OCI-LY7 (cell line): ENCODE data around the gene CCDC12. TPM values are rescaled to one million over a fixed set of nuclear protein-coding genes. Genes with fewer than 3 reads are reported as not detected.

Source experiments
- BruUV-seq: library from RNA; stranded (reverse); fragments of 400-500 nt; replicated peaks from 2 replicates; lab custom pipeline; 2021; lab: Mats Ljungman, UMichigan
- CTCF ChIA-PET: fragments of 300-600 bp; sonication (Branson Sonifier 250); formaldehyde crosslinking; loops from one replicate; lab custom pipeline; 2022; ENCODE audit warnings: antibody characterized with exemption; ENCODE audit not compliant: unreplicated experiment; lab: Charles Lee
- POLR2A ChIA-PET: fragments of 300-600 bp; sonication (Branson Sonifier 250); formaldehyde crosslinking; loops from one replicate; lab custom pipeline; 2022; ENCODE audit warnings: antibody characterized with exemption; lab: Charles Lee
- DNase-seq: peaks from one replicate; pipeline ENCODE4 v3.0.0-alpha.2; 2015; ENCODE audit warnings: low spot score
- H2AFZ ChIP-seq: fragments of 200-600 bp; sonication (generic), shearing (Covaris generic); 2 replicates; pipeline ENCODE4 v1.6.1; 2014; ENCODE audit warnings: mild to moderate bottlenecking, antibody characterized with exemption, low read length, moderate library complexity
- H3K27ac ChIP-seq: fragments of 200-600 bp; sonication (generic); 2 replicates; pipeline ENCODE4 v1.5.1; 2014; ENCODE audit warnings: mixed run types, low read depth, mild to moderate bottlenecking, moderate library complexity, low read length, inconsistent platforms; ENCODE audit not compliant: poor library complexity, severe bottlenecking
- H3K36me3 ChIP-seq: fragments of 200-600 bp; sonication (generic); 2 replicates; pipeline ENCODE4 v1.6.1; 2014; ENCODE audit warnings: mild to moderate bottlenecking, antibody characterized with exemption, low read length, moderate library complexity, mixed read lengths; ENCODE audit not compliant: insufficient read depth
- H3K4me1 ChIP-seq: fragments of 200-600 bp; sonication (generic); 2 replicates; pipeline ENCODE4 v1.5.1; 2014; ENCODE audit warnings: mild to moderate bottlenecking, low read length; ENCODE audit not compliant: insufficient read depth, poor library complexity, severe bottlenecking
- H3K4me2 ChIP-seq: fragments of 200-600 bp; sonication (generic); 2 replicates; pipeline ENCODE4 v1.6.1; 2014; ENCODE audit warnings: mild to moderate bottlenecking, low read length
- H3K4me3 ChIP-seq: fragments of 200-600 bp; sonication (generic); 2 replicates; pipeline ENCODE4 v1.5.1; 2014; ENCODE audit warnings: mild to moderate bottlenecking, low read depth, low read length; ENCODE audit not compliant: poor library complexity, severe bottlenecking
- H3K79me2 ChIP-seq: fragments of 200-600 bp; sonication (generic); 2 replicates; pipeline ENCODE4 v1.6.1; 2016; ENCODE audit warnings: low read depth, mild to moderate bottlenecking, low read length, moderate library complexity, mixed read lengths; ENCODE audit not compliant: insufficient read depth
- H3K9me2 ChIP-seq: fragments of 200-600 bp; sonication (generic); 2 replicates; pipeline ENCODE4 v1.6.1; 2016; ENCODE audit warnings: mild to moderate bottlenecking, low read length, mixed read lengths; ENCODE audit not compliant: insufficient read depth
- H3K9me3 ChIP-seq: fragments of 200-600 bp; sonication (generic); 2 replicates; pipeline ENCODE4 v1.6.1; 2014; ENCODE audit warnings: mild to moderate bottlenecking, mixed run types, low read length, mixed read lengths
- H4K20me1 ChIP-seq: fragments of 200-600 bp; sonication (generic); 2 replicates; pipeline ENCODE4 v1.6.1; 2014; ENCODE audit warnings: mild to moderate bottlenecking, antibody characterized with exemption, low read length, moderate library complexity, mixed read lengths; ENCODE audit not compliant: insufficient read depth
- EZH2phosphoT487 ChIP-seq: fragments of 200-600 bp; sonication (generic); IDR thresholded peaks from 2 replicates; pipeline ENCODE4 v1.6.1; 2018; ENCODE audit warnings: low read depth, borderline replicate concordance, mild to moderate bottlenecking, mixed run types, antibody characterized with exemption, low read length, moderate library complexity, mixed read lengths
- intact Hi-C: fragments of 100-400 bp; cut with micrococcal nuclease; formaldehyde crosslinking; loops from one replicate; pipeline ENCODE4 v1.10.0; 2022; ENCODE audit not compliant: unreplicated experiment
- total RNA-seq, 2 experiments: library from RNA; depleted of rRNA in 1 of 2; stranded (reverse); fragments of >200 nt in 1 of 2; shearing (Covaris generic) in 1 of 2; gene quantifications; 2 replicates each; pipeline ENCODE4 v1.2.3, GENCODE V29; 2014 to 2022
- TF ChIP-seq, protein P1 (sequence below): fragments of 200-600 bp; sonication (generic); conservative IDR thresholded peaks from 2 replicates; pipeline ENCODE4 v1.5.1; 2014; ENCODE audit warnings: mild to moderate bottlenecking, antibody characterized with exemption, low read length, moderate library complexity, mixed read lengths

CCDC12 gene
- total RNA-seq, 2 experiments from 2014 or later = 74.9 to 116 TPM

DNA sequence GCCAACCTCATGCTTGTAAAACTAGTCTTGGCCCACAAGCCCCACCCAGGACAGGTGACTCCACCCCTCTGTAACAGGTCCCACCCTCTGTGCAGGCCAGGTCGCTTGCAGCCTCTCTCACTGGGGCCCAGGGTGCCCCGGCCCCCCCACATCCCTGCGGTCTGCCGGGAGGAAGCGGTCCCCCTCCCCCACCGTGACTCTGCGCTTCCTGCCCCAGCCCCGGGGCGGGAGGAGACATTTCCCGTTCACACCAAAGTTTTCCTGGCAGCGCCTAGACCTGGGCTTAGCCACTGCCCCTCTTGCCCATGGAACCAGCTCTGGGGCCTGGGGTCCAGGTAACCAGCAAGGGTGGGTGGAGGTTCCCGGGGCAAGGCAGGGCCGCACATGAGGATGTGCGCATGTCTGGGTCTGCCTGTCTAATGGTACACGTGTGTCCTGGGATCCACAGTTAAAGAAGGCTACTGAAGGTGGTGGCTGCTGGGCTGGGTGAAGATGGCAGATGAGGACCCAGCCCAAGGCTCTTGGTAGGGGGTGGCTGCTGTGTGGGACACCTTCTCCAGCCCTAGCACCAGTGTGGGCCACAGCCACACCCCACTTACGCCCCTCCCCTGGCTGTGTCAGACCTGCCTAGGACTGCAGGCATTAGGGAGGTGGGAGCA is 11.3 kb upstream of the CCDC12 start:
- Histone ChIP-seq H4K20me1 (no peaks in the 10 kb centered on the region), H3K79me2 (peaks cover 35% of the 10 kb centered on the region; the same call in 1 of the 2 replicates), H3K4me3 (peak overlapping the region; percentile 43), H3K4me1 (peaks cover 77% of the 10 kb centered on the region), H3K36me3 (peaks cover 48% of the 10 kb centered on the region), H3K27ac (peak overlapping the region; percentile 72), H3K9me2 (no peaks in the 10 kb centered on the region), H3K4me2 (peak overlapping the region; percentile 75), H2AFZ (no peak overlapping the region), H3K9me3 (no peaks in the 10 kb centered on the region)
- no TSS peak for BruUV-seq
- ChIA-PET CTCF (no interaction called here), POLR2A (interaction anchor here (0.8 to 2.2 kb wide), 5 partner anchors 9 to 62 kb away, joined by 3 to 7 read pairs (median 4); no protein-coding TSS in a partner anchor)
- DNase-seq = peak; percentile 79
- no peak for TF ChIP-seq EZH2phosphoT487
- TF ChIP-seq, protein P1, sequence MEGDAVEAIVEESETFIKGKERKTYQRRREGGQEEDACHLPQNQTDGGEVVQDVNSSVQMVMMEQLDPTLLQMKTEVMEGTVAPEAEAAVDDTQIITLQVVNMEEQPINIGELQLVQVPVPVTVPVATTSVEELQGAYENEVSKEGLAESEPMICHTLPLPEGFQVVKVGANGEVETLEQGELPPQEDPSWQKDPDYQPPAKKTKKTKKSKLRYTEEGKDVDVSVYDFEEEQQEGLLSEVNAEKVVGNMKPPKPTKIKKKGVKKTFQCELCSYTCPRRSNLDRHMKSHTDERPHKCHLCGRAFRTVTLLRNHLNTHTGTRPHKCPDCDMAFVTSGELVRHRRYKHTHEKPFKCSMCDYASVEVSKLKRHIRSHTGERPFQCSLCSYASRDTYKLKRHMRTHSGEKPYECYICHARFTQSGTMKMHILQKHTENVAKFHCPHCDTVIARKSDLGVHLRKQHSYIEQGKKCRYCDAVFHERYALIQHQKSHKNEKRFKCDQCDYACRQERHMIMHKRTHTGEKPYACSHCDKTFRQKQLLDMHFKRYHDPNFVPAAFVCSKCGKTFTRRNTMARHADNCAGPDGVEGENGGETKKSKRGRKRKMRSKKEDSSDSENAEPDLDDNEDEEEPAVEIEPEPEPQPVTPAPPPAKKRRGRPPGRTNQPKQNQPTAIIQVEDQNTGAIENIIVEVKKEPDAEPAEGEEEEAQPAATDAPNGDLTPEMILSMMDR = no peak
- intact Hi-C loops = no loop called here

DNA sequence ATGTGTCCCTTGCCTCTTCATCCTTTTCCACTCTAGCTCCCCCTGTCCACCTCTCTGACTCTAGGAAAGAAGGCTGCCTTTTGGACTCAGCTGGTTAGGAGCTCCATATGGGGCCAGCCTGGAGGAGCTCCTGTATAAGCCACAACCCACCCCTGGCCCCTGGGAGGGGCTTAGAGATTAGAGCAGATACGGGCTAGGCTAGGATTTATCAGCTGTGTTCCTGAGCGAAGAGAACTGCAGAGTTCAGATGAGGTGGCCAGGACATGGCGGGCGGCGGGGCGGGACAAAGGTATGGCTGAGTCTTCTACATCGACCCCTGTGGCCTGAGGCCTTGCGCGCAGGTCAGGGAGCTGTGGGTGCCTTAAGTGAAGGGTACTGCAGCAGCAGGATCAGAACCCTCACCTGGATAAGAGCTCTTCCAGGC is 10.8 kb upstream of the CCDC12 start:
- POLR2A ChIA-PET = interaction anchor here (0.7 to 2.2 kb wide), 6 partner anchors 9 to 61 kb away, joined by 3 to 7 read pairs (median 4); no protein-coding TSS in a partner anchor
- DNase-seq = no peak
- intact Hi-C loops = no loop called here
- Histone ChIP-seq H3K4me2 (peak overlapping the region; percentile 75), H3K4me1 (peaks cover 82% of the 10 kb centered on the region), H3K9me2 (no peaks in the 10 kb centered on the region), H3K79me2 (peaks cover 40% of the 10 kb centered on the region; the same call in 1 of the 2 replicates), H3K36me3 (peaks cover 44% of the 10 kb centered on the region), H3K9me3 (no peaks in the 10 kb centered on the region), H2AFZ (no peak overlapping the region), H3K27ac (peak overlapping the region; percentile 72), H3K4me3 (peak overlapping the region; percentile 43), H4K20me1 (no peaks in the 10 kb centered on the region)
- CTCF ChIA-PET = interaction anchor here (1.3 kb wide), 1 partner anchor 51 kb away, joined by 3 read pairs; no protein-coding TSS in a partner anchor
- TF ChIP-seq EZH2phosphoT487 = no peak
- TF ChIP-seq, protein P1 = no peak
- BruUV-seq = no TSS peak
